Transverse colon (tissue), 4 donors: ENCODE measurements around the gene SESN1. TPM values are rescaled to one million over a fixed set of nuclear protein-coding genes. Genes with fewer than 3 reads are reported as not detected.
"Not testable (repeated sequence)": the region's sequence is repeated elsewhere in the genome, so short reads cannot be mapped to it uniquely, and the experiment has no call there.

Experiments
- DNase-seq: peaks from one replicate; pipeline ENCODE4 v3.0.0-alpha.2; 2019
- H3K27ac ChIP-seq, 4 donors: fragments of 200-600 bp; sonication (generic); 2 replicates each; pipeline ENCODE4 v1.5.1; 2016 to 2018; ENCODE audit warnings: inconsistent platforms in 4 of 4
- H3K27me3 ChIP-seq: fragments of 200-600 bp; sonication (generic); 2 replicates; pipeline ENCODE4 v1.5.1; 2017; ENCODE audit warnings: inconsistent platforms
- H3K36me3 ChIP-seq, 4 donors: fragments of 200-600 bp; sonication (generic); 2 replicates each; pipeline ENCODE4 v1.5.1; 2017 to 2019; ENCODE audit warnings: inconsistent platforms in 4 of 4
- H3K4me1 ChIP-seq, 4 donors: fragments of 200-600 bp; sonication (generic); 2 replicates each; pipeline ENCODE4 v1.5.1; 2017 to 2020; ENCODE audit warnings: inconsistent platforms in 4 of 4
- H3K4me3 ChIP-seq, 4 donors: fragments of 200-600 bp; sonication (generic); 1 replicate in 1 of 4; 2 replicates in 3 of 4; pipeline versions ENCODE4 v1.5.1 to v1.6.1; 2017 to 2019; ENCODE audit warnings: inconsistent platforms in 4 of 4
- H3K9me3 ChIP-seq, 2 donors: fragments of 200-600 bp; sonication (generic); 2 replicates each; pipeline ENCODE4 v1.5.1; 2017 to 2019; ENCODE audit warnings: inconsistent platforms in 2 of 2
- EP300 ChIP-seq: sonication (generic); formaldehyde crosslinking; IDR thresholded peaks from one replicate; pipeline ENCODE4 v1.6.1; 2017; ENCODE audit warnings: antibody characterized with exemption, low read depth
- POLR2A ChIP-seq: fragments of 450-650 bp; IDR thresholded peaks from one replicate; pipeline ENCODE4 v1.6.1; 2016; ENCODE audit warnings: antibody characterized with exemption, mild to moderate bottlenecking, moderate library complexity
- POLR2AphosphoS5 ChIP-seq, 3 donors: sonication (generic); formaldehyde crosslinking; IDR thresholded peaks; one replicate each; pipeline ENCODE4 v1.6.1; 2016; ENCODE audit warnings: antibody characterized with exemption in 3 of 3
- WGBS, 2 donors: methylation state at CpG; one replicate each; pipeline ENCODE4 v1.1.5; 2018; ENCODE audit warnings: low coverage in 1 of 2; 5-methylcytosine and 5-hydroxymethylcytosine counted together
- in situ Hi-C, 4 donors: fragments of 200-750 bp; cut with MboI; loops; one replicate each; pipeline versions ENCODE4 v1.15.0 to v1.15.1; 2017; ENCODE audit warnings: low sequenced_read_pairs in 3 of 4, low pct_ligation_motif_present in 1 of 4, low pct_unique_long_range_greater_than_20kb in 1 of 4
- intact Hi-C: fragments of 100-400 bp; cut with DNase I; formaldehyde crosslinking; loops from one replicate; pipeline ENCODE4 v1.15.1; 2023; ENCODE audit warnings: low total_unique reads
- total RNA-seq, 4 donors: library from RNA; depleted of rRNA; stranded (reverse); fragments of >200 nt; gene quantifications; one replicate each; pipeline ENCODE4 v1.1.0, GENCODE V29; 2016
- TF ChIP-seq, protein P1 (sequence below), 5 experiments: fragments of 200-600 bp in 3 of 5; fragments of 450-650 bp in 2 of 5; sonication (generic) in 3 of 5; IDR thresholded peaks; 1 replicate in 2 of 5; 2 replicates in 3 of 5; pipeline ENCODE4 v1.5.1; 2016 to 2017; ENCODE audit warnings: antibody characterized with exemption in 5 of 5, inconsistent platforms in 3 of 5, mild to moderate bottlenecking in 2 of 5, moderate library complexity in 1 of 5

SESN1 gene
- total RNA-seq, 4 donors from 2014 or later: 43.1 to 73.4 (median 48.7) TPM

DNA sequence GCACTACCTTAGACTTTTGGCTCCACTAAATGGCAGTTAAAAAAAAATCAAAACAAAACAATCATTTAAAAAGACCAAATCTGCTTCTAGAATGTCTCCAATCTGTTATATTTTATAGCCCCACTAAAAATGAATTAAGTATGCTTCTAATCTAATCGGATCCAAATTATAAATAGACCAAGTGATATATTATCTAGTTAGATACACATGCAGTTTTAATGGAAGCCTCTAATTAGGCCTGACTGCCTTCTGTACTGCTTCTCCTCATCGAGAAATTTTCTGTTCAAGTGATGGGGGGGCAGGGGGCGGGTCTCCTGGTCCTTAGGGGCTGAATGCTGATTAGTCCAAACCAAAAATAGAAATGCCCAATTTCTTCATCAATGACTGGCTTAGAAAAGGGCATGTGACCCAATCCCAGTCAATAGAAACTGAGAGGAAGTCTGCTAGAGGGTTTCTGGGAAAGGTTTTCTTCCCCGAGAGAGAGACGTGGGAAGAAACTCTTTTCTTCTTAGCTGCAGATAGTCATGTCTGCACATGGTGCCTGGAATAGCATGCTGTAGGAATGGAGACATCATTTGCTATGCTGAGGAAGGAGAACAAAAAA is 6.9 kb downstream of the SESN1 start:
- H3K4me3 ChIP-seq: no peak overlapping the region
- no peaks in the 10 kb centered on the region for H3K27me3 ChIP-seq
- TF ChIP-seq POLR2AphosphoS5 (IDR thresholded peaks at IDR 0.05): no peak
- 72 to 84% methylated on average over 3 to 5 of the region's 5 CpGs for WGBS, 2 donors
- DNase-seq: no peak
- no peaks in the 10 kb centered on the region for H3K9me3 ChIP-seq
- peaks cover 8 to 60% (median 23%) of the 10 kb centered on the region in 4 donors for H3K4me1 ChIP-seq
- intact Hi-C loops: no loop called here
- in situ Hi-C loops: loop anchor here in 1 of 4 donors (25.0 kb wide), 1 partner anchor 1125 kb away; the partner anchor contains the start of gene SEC63
- peak overlapping the region; percentile 4 to 51 (median 42) for H3K27ac ChIP-seq
- no peaks in the 10 kb centered on the region for H3K36me3 ChIP-seq

DNA sequence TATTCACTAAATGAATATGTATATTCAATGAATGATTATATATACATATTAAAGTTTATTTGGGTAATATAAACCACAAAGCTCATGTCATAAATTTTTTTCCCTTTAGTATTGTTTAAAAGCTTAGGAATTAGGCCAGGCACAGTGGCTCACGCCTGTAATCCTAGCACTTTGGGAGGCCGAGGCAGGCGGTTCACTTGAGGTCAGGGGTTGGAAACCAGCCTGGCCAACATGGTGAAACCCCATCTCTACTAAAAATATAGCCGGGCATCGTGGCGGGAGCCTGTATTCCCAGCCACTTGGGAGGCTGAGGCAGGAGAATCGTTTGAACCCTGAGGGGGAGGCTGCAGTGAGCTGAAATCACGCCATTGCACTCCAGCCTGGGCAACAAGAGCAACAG is 10.5 kb downstream of the SESN1 start:
- H3K36me3 ChIP-seq, H3K4me3 ChIP-seq, H3K27me3 ChIP-seq, DNase-seq, H3K9me3 ChIP-seq, intact Hi-C loops: not testable (repeated sequence)
- in situ Hi-C loops: loop anchor here in 1 of 4 donors (25.0 kb wide), 1 partner anchor 1122 kb away; the partner anchor contains the start of gene SEC63
- Histone ChIP-seq H3K4me1 (peaks cover 5 to 48% (median 10%) of the 10 kb centered on the region in 4 donors), H3K27ac (peak overlapping the region in 1 of 4 donors; percentile 18)
- 80 to 85% methylated on average over 1 to 8 of the region's 8 CpGs for WGBS, 2 donors

DNA sequence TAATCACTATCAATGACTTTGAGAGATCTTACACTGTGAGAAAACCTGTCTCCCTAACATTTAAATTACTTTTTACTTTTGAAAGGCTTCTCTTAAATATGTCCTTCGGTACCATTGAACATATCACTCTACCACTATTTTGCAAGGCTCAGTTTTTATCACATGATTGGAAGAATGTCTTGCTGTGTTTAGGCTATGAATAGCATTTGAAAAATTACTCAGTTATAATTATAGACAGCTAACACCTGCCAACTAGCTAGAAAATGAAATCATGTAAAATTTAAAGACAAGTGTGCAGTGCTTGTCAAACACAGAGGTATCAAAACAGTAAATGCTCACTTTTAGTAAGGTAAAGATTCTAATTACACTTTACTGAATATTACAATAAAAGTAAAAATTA is 11.0 kb downstream of the SESN1 start:
- Histone ChIP-seq H3K9me3 (no peaks in the 10 kb centered on the region), H3K4me3 (no peak overlapping the region), H3K4me1 (peaks cover 5 to 44% (median 10%) of the 10 kb centered on the region in 4 donors), H3K27me3 (no peaks in the 10 kb centered on the region), H3K27ac (no peak overlapping the region), H3K36me3 (no peaks in the 10 kb centered on the region)
- DNase-seq: no peak
- TF ChIP-seq, protein P1, sequence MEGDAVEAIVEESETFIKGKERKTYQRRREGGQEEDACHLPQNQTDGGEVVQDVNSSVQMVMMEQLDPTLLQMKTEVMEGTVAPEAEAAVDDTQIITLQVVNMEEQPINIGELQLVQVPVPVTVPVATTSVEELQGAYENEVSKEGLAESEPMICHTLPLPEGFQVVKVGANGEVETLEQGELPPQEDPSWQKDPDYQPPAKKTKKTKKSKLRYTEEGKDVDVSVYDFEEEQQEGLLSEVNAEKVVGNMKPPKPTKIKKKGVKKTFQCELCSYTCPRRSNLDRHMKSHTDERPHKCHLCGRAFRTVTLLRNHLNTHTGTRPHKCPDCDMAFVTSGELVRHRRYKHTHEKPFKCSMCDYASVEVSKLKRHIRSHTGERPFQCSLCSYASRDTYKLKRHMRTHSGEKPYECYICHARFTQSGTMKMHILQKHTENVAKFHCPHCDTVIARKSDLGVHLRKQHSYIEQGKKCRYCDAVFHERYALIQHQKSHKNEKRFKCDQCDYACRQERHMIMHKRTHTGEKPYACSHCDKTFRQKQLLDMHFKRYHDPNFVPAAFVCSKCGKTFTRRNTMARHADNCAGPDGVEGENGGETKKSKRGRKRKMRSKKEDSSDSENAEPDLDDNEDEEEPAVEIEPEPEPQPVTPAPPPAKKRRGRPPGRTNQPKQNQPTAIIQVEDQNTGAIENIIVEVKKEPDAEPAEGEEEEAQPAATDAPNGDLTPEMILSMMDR (IDR thresholded peaks at IDR 0.05): no peak
- TF ChIP-seq POLR2AphosphoS5 (IDR thresholded peaks at IDR 0.05) (no peak), EP300 (no peak), POLR2A (no peak)
- WGBS, 2 donors: 71 to 78% methylated on average over 1 of the region's 1 CpG
- intact Hi-C loops (no loop called here), in situ Hi-C loops (loop anchor here in 1 of 4 donors (25.0 kb wide), 1 partner anchor 1121 kb away; the partner anchor contains the start of gene SEC63)

DNA sequence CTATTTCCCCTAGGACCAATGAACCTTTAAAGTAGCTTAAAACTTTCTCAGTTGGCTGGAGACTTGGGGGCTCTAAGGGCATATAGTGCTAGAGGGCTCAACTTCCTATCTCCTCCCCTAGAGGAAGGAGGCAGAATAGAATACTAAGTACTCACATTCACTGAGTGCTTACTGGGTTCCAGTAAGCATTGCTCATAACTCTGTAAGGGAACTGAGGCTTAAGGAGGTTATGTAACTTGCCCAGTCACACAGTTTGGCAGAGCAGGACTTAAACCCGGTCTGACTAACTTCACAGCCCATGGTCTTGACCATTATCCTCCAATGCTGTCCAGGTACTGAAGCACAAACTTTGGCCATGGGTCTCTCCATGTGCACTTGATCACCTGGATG is 12.5 kb downstream of the SESN1 start:
- no peak for DNase-seq
- no peaks in the 10 kb centered on the region for H3K9me3 ChIP-seq
- WGBS, 2 donors: 90% methylated on average over 1 of the region's 1 CpG; no CpG with 5 or more reads in 1 of the 2 donors
- in situ Hi-C loops: loop anchor here in 1 of 4 donors (25.0 kb wide), 1 partner anchor 1120 kb away; the partner anchor contains the start of gene SEC63
- H3K4me3 ChIP-seq: no peak overlapping the region
- no peaks in the 10 kb centered on the region for H3K27me3 ChIP-seq
- no peaks in the 10 kb centered on the region for H3K36me3 ChIP-seq
- H3K27ac ChIP-seq: peak overlapping the region in 3 of 4 donors; percentile 10 to 28 (median 14)
- H3K4me1 ChIP-seq: peaks cover 3 to 33% (median 10%) of the 10 kb centered on the region in 4 donors
- intact Hi-C loops: no loop called here
- TF ChIP-seq, protein P1 (IDR thresholded peaks at IDR 0.05): peak in 1 of 5 experiments; percentile 9
- no peak for TF ChIP-seq POLR2A

DNA sequence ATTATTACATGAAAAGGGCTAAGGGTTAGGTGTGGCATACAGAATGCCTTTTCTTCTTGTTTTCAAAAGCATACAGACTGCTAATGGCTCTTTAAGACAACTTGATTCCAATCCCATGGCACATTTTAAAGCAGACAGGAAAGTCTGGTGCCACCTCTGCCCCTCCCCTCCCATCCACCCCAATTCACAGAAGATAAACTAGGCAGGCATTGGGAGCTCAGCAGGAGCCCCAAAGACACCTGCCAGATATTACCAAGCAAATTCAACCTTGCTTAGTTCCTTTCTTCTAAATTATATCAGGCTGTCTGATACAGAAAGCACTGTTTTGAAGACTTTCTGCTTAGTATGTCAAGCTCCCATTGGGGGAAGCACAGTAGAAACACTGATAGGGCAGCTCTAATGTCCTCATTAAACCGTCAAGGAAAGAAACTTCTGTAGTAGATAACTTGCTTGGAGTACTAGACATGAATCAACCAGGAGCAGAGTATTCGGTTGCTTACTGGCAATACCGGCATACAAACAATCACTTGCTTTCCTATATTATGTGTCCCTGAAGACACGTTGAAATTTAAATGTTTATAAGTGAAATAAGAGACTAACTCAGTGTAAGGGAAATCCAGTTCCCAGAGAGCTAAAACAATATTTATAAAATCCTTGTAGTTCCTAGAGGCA is 13.0 kb downstream of the SESN1 start:
- no peaks in the 10 kb centered on the region for H3K9me3 ChIP-seq
- TF ChIP-seq EP300 (no peak), POLR2A (no peak), POLR2AphosphoS5 (IDR thresholded peaks at IDR 0.05) (no peak)
- TF ChIP-seq, protein P1 (IDR thresholded peaks at IDR 0.05): no peak
- H3K27me3 ChIP-seq: no peaks in the 10 kb centered on the region
- no peak for DNase-seq
- intact Hi-C loops (no loop called here), in situ Hi-C loops (loop anchor here in 1 of 4 donors (25.0 kb wide), 1 partner anchor 1119 kb away; the partner anchor contains the start of gene SEC63)
- no peaks in the 10 kb centered on the region for H3K36me3 ChIP-seq
- H3K4me1 ChIP-seq: peaks cover 0 to 37% (median 11%) of the 10 kb centered on the region in 4 donors
- H3K27ac ChIP-seq: peak overlapping the region in 3 of 4 donors; percentile 10 to 28 (median 14)
- WGBS, 2 donors: 82 to 84% methylated on average over 3 to 4 of the region's 4 CpGs
- no peak overlapping the region for H3K4me3 ChIP-seq
